Measurements from ENCODE around the gene CAB39.

GRCh38 chr2:230764346-230764745 lies 51.7 kb downstream of the CAB39 start:
- no peak for TF ChIP-seq POLR2A (IDR thresholded peaks at IDR 0.05)
- TF ChIP-seq CTCF (IDR thresholded peaks at IDR 0.05) = no peak
